Liver (tissue), 9 donors: ENCODE results near the gene ZNF536. TPM values are rescaled to one million over a fixed set of nuclear protein-coding genes. Genes with fewer than 3 reads are reported as not detected.

Experiments
- DNase-seq: peaks from one replicate; pipeline ENCODE4 v3.0.0-alpha.2; 2017; ENCODE audit warnings: low spot score
- H3K27ac ChIP-seq, 2 donors: one replicate each; pipeline ENCODE4 v1.7.0; 2013; ENCODE audit warnings: inconsistent platforms in 2 of 2, low read length in 2 of 2, control low read depth in 1 of 2, low read depth in 1 of 2, mild to moderate bottlenecking in 1 of 2
- H3K27me3 ChIP-seq, 4 donors: one replicate each; pipeline versions ENCODE4 v1.6.1 to v1.7.0; 2013; ENCODE audit warnings: low read length in 3 of 4, inconsistent platforms in 1 of 4, mild to moderate bottlenecking in 1 of 4, moderate library complexity in 1 of 4; ENCODE audit not compliant: control insufficient read depth in 4 of 4, insufficient read depth in 4 of 4
- H3K36me3 ChIP-seq, 4 donors: one replicate each; pipeline versions ENCODE4 v1.6.1 to v1.7.0; 2013; ENCODE audit warnings: low read length in 3 of 4, mild to moderate bottlenecking in 3 of 4, low read depth in 1 of 4, moderate library complexity in 1 of 4; ENCODE audit not compliant: control insufficient read depth in 4 of 4, insufficient read depth in 3 of 4
- H3K4me1 ChIP-seq, 4 donors: one replicate each; pipeline versions ENCODE4 v1.6.1 to v1.7.0; 2013; ENCODE audit warnings: low read length in 3 of 4, mild to moderate bottlenecking in 3 of 4, moderate library complexity in 1 of 4; ENCODE audit not compliant: control insufficient read depth in 4 of 4, insufficient read depth in 4 of 4
- H3K4me3 ChIP-seq, 3 donors: one replicate each; pipeline versions ENCODE4 v1.6.1 to v1.7.0; 2013; ENCODE audit warnings: low read length in 3 of 3, control low read depth in 1 of 3, low read depth in 1 of 3, mild to moderate bottlenecking in 1 of 3
- H3K9ac ChIP-seq, 2 donors: one replicate each; pipeline ENCODE4 v1.7.0; 2013; ENCODE audit warnings: low read length in 2 of 2, mild to moderate bottlenecking in 2 of 2, moderate library complexity in 2 of 2, control low read depth in 1 of 2, low read depth in 1 of 2
- H3K9me3 ChIP-seq, 4 donors: one replicate each; pipeline versions ENCODE4 v1.6.1 to v1.7.0; 2013; ENCODE audit warnings: low read length in 3 of 4; ENCODE audit not compliant: control insufficient read depth in 4 of 4
- ATF3 ChIP-seq: IDR thresholded peaks from 2 replicates; pipeline ENCODE4 v1.6.1; 2016; ENCODE audit warnings: antibody characterized with exemption
- CTCF ChIP-seq: fragments of 150-350 bp; IDR thresholded peaks from 2 replicates; pipeline ENCODE4 v1.5.1; 2017; ENCODE audit warnings: improper control_type of control experiment, low read depth, low read length; ENCODE audit not compliant: missing input control
- EGR1 ChIP-seq, 2 donors: IDR thresholded peaks; 2 replicates each; pipeline ENCODE4 v1.6.1; 2016 to 2018; ENCODE audit warnings: antibody characterized with exemption in 2 of 2, low read depth in 2 of 2
- FOXA1 ChIP-seq: IDR thresholded peaks from 2 replicates; pipeline ENCODE4 v1.6.1; 2016; ENCODE audit warnings: antibody characterized with exemption
- FOXA2 ChIP-seq: IDR thresholded peaks from 2 replicates; pipeline ENCODE4 v1.6.1; 2016; ENCODE audit warnings: antibody characterized with exemption
- GABPA ChIP-seq, 2 donors: IDR thresholded peaks in 1 of 2; conservative IDR thresholded peaks in 1 of 2; 2 replicates each; pipeline ENCODE4 v1.6.1; 2016; ENCODE audit warnings: antibody characterized with exemption in 2 of 2, mild to moderate bottlenecking in 1 of 2, moderate library complexity in 1 of 2
- HNF4A ChIP-seq, 2 donors: conservative IDR thresholded peaks; 2 replicates each; pipeline ENCODE4 v1.6.1; 2016; ENCODE audit warnings: antibody characterized with exemption in 2 of 2, mild to moderate bottlenecking in 2 of 2
- HNF4G ChIP-seq: IDR thresholded peaks from 2 replicates; pipeline ENCODE4 v1.6.1; 2016; ENCODE audit warnings: antibody characterized with exemption
- JUND ChIP-seq, 2 donors: IDR thresholded peaks; 2 replicates each; pipeline ENCODE4 v1.6.1; 2016; ENCODE audit warnings: antibody characterized with exemption in 2 of 2
- MAX ChIP-seq: IDR thresholded peaks from 2 replicates; pipeline ENCODE4 v1.6.1; 2016; ENCODE audit warnings: antibody characterized with exemption
- NR2F2 ChIP-seq: IDR thresholded peaks from 2 replicates; pipeline ENCODE4 v1.6.1; 2016; ENCODE audit warnings: antibody characterized with exemption
- RAD21 ChIP-seq, 2 donors: IDR thresholded peaks; 2 replicates each; pipeline ENCODE4 v1.6.1; 2016; ENCODE audit warnings: antibody characterized with exemption in 2 of 2, mild to moderate bottlenecking in 2 of 2
- REST ChIP-seq: IDR thresholded peaks from 2 replicates; pipeline ENCODE4 v1.6.1; 2016; ENCODE audit warnings: antibody characterized with exemption, mild to moderate bottlenecking
- RXRA ChIP-seq, 2 donors: IDR thresholded peaks; 2 replicates each; pipeline ENCODE4 v1.6.1; 2017 to 2018; ENCODE audit warnings: antibody characterized with exemption in 2 of 2, mild to moderate bottlenecking in 1 of 2
- SP1 ChIP-seq: IDR thresholded peaks from 2 replicates; pipeline ENCODE4 v1.6.1; 2018; ENCODE audit warnings: antibody characterized with exemption, mild to moderate bottlenecking
- TAF1 ChIP-seq: conservative IDR thresholded peaks from 2 replicates; pipeline ENCODE4 v1.6.1; 2016; ENCODE audit warnings: antibody characterized with exemption, mild to moderate bottlenecking
- YY1 ChIP-seq: IDR thresholded peaks from 2 replicates; pipeline ENCODE4 v1.6.1; 2016; ENCODE audit warnings: antibody characterized with exemption, mild to moderate bottlenecking
- ZBTB33 ChIP-seq: IDR thresholded peaks from 2 replicates; pipeline ENCODE4 v1.6.1; 2016; ENCODE audit warnings: antibody characterized with exemption
- WGBS: extraction: QIAGEN DNeasy Blood & Tissue Kit; methylation state at CpG from one replicate; pipeline ENCODE4 v1.1.7; 2013; 5-methylcytosine and 5-hydroxymethylcytosine counted together
- polyA plus RNA-seq, 2 donors: library from polyadenylated mRNA; stranded (reverse) in 1 of 2; unstranded in 1 of 2; fragments of 200-250 nt in 1 of 2; fragments of >200 nt in 1 of 2; fragmentation: Nextera tagmentation in 1 of 2; extraction: Ambion mirVana in 1 of 2; gene quantifications; one replicate each; pipeline versions ENCODE4 v1.2.1 to v1.2.3, GENCODE V29; 2013 to 2015
- total RNA-seq, 2 donors: library from RNA; depleted of rRNA; stranded (reverse); fragments of >200 nt; gene quantifications; one replicate each; pipeline ENCODE4 v1.2.3, GENCODE V29; 2014
- donor health status: healthy.
- donor health status: healthy.
- donor health status: healthy.
- donor health status: healthy.
- donor health status: healthy.

Gene ZNF536
- total and polyA plus RNA-seq, 4 donors = 0.02 to 0.17 (median 0.08) TPM

GRCh38 chr19:30374539-30374864 lies 2.3 kb downstream of the ZNF536 start:
- Histone ChIP-seq H3K27ac (no peak overlapping the region), H3K9me3 (no peaks in the 10 kb centered on the region), H3K4me1 (no peaks in the 10 kb centered on the region), H3K4me3 (no peak overlapping the region), H3K27me3 (peaks cover 0 to 11% (median 5%) of the 10 kb centered on the region in 4 donors), H3K36me3 (no peaks in the 10 kb centered on the region), H3K9ac (no peak overlapping the region)
- TF ChIP-seq FOXA1 (no peak), SP1 (no peak), RXRA (IDR thresholded peaks at IDR 0.05) (no peak), MAX (no peak), TAF1 (no peak)
- no peak for DNase-seq
- 6% methylated on average over 21 of the region's 21 CpGs for WGBS

- Histone ChIP-seq H3K9ac (no peak overlapping the region), H3K36me3 (no peaks in the 10 kb centered on the region), H3K9me3 (no peaks in the 10 kb centered on the region), H3K4me1 (no peaks in the 10 kb centered on the region), H3K4me3 (no peak overlapping the region), H3K27ac (no peak overlapping the region), H3K27me3 (peaks cover 0 to 11% (median 5%) of the 10 kb centered on the region in 4 donors)
- DNase-seq = no peak
- 2% methylated on average over 85 of the region's 85 CpGs for WGBS
- no peak for TF ChIP-seq HNF4A (conservative IDR thresholded peaks at IDR 0.05)
- TF ChIP-seq RAD21 (IDR thresholded peaks at IDR 0.05) = no peak
- TF ChIP-seq SP1 = no peak
- TF ChIP-seq NR2F2 = no peak
- no peak for TF ChIP-seq ATF3
- no peak for TF ChIP-seq EGR1 (IDR thresholded peaks at IDR 0.05; ENCODE audit: low read depth in 2 of 2)
- no peak for TF ChIP-seq HNF4G
- TF ChIP-seq ZBTB33 = no peak
- no peak for TF ChIP-seq MAX
- TF ChIP-seq RXRA (IDR thresholded peaks at IDR 0.05) = no peak
- no peak for TF ChIP-seq FOXA2
- TF ChIP-seq FOXA1 = no peak
- TF ChIP-seq CTCF = no peak
- no peak for TF ChIP-seq GABPA (IDR thresholded peaks at IDR 0.05 in 1 of 2, conservative IDR thresholded peaks at IDR 0.05 in 1 of 2)
- no peak for TF ChIP-seq REST
- TF ChIP-seq YY1 = no peak
- TF ChIP-seq JUND (IDR thresholded peaks at IDR 0.05) = no peak
- TF ChIP-seq TAF1 = no peak
Observed at GRCh38 chr19:30374865-30375552, 2.8 kb downstream of the ZNF536 start.
